ENCODE results near the gene OR2T27. TPM values are rescaled to one million over a fixed set of nuclear protein-coding genes. Genes with fewer than 3 reads are reported as not detected.

The OR2T27 gene
- total and polyA plus RNA-seq, 12 donors = not detected

GRCh38 chr1:248691567-248692155 is 36.3 kb upstream of the OR2T27 start:
- Histone ChIP-seq H3K27me3 (peaks cover 0 to 22% (median 8%) of the 10 kb centered on the region in 7 donors), H3K9me3 (peaks cover 0 to 22% (median 0%) of the 10 kb centered on the region in 11 donors), H3K4me1 (no peaks in the 10 kb centered on the region), H3K27ac (no peak overlapping the region), H3K4me3 (no peak overlapping the region), H3K36me3 (no peaks in the 10 kb centered on the region)
- intact Hi-C loops (cut with DNase I) = no loop called here
- TF ChIP-seq CTCF (IDR thresholded peaks at IDR 0.05) = no peak
- ATAC-seq = no peak
- no peak for DNase-seq
- WGBS, 2 donors = 63 to 65% methylated on average over 48 to 51 of the region's 51 CpGs

DNA sequence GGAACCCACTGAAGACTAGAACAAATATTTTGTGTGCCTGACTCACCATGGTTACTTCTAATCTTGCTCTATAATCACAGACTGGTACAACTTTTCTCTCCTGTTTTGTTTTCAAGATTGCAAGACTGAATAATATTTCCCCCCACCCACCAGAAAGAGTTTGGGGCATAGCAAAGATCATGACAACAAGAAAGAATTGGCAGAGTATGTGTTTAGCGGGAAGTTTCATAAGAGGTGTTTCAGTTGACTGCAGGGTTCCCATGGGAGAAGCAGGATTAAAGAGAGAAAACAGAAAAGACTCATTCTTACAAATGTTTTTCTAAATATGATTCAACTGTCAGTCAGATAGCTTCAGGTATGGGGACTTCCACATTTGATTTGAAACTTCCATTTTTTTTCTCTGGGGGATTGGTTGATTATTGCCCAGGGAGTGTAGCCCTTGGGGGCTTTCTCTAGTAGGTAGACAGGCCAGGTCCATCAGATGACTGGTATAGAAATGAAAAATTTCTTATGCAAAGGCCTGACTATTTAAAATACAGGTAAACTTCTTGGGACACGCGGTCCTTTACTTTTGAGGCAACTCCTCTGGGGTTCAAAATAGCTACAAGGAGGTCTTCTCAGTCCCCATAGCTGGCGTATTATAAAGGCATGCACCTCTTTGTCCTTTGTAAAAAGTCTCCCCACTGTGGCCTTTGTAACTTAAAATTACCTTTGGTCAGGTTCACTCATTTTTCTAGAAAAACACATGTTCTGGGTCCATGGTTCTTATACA is 33.4 kb upstream of the OR2T27 start:
- Histone ChIP-seq H3K27me3 (peaks cover 0 to 23% (median 8%) of the 10 kb centered on the region in 7 donors), H3K4me3 (no peak overlapping the region), H3K36me3 (no peaks in the 10 kb centered on the region), H3K4me1 (no peaks in the 10 kb centered on the region), H3K27ac (no peak overlapping the region), H3K9me3 (peaks cover 0 to 22% (median 0%) of the 10 kb centered on the region in 11 donors)
- WGBS, 2 donors = 85 to 91% methylated on average over 4 of the region's 4 CpGs
- ATAC-seq (no peak), DNase-seq (no peak)
- no peak for TF ChIP-seq CTCF (IDR thresholded peaks at IDR 0.05)
- intact Hi-C loops (cut with DNase I) = no loop called here

- H3K4me1 ChIP-seq = no peaks in the 10 kb centered on the region
- peaks cover 0 to 20% (median 0%) of the 10 kb centered on the region in 11 donors for H3K9me3 ChIP-seq
- no peak for ATAC-seq
- no peak for TF ChIP-seq CTCF (IDR thresholded peaks at IDR 0.05)
- WGBS, 2 donors = 31 to 36% methylated on average over 3 of the region's 3 CpGs
- H3K4me3 ChIP-seq = no peak overlapping the region
- H3K27me3 ChIP-seq = peaks cover 0 to 20% (median 5%) of the 10 kb centered on the region in 7 donors
- H3K27ac ChIP-seq = no peak overlapping the region
- intact Hi-C loops (cut with DNase I) = no loop called here
- no peak for DNase-seq
- H3K36me3 ChIP-seq = no peaks in the 10 kb centered on the region
These were observed 31.5 kb upstream of the OR2T27 start for GRCh38 chr1:248686815-248687214.

DNA sequence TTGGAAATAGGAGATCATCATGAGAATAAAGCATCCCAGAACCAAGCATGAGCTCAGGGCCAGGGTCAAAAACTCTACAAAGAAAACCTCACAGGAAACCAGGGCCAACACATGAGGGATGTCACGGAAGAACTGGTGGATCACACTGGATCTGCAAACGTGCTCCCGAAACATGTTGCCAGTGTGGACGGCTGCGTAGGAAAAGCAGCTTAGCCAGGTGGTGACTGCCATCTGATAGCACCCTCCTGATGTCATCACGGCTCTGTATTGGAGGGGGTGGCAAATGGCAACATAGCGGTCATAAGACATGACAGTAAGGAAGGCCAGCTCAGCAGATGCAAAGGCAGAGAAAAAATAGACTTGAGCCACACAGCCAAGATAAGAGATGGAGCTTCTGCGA is 26.3 kb upstream of the OR2T27 start:
- H3K9me3 ChIP-seq = no peaks in the 10 kb centered on the region
- intact Hi-C loops (cut with DNase I) = no loop called here
- WGBS, 2 donors = 84 to 89% methylated on average over 8 of the region's 8 CpGs

More for the DNA sequence above, 26.3 kb upstream of the OR2T27 start:
- no peak for ATAC-seq
- no peak for DNase-seq
- no peak overlapping the region for H3K27ac ChIP-seq
- H3K4me1 ChIP-seq = no peaks in the 10 kb centered on the region
- H3K27me3 ChIP-seq = peaks cover 0 to 24% (median 5%) of the 10 kb centered on the region in 7 donors
- H3K36me3 ChIP-seq = no peaks in the 10 kb centered on the region
- TF ChIP-seq CTCF (IDR thresholded peaks at IDR 0.05) = no peak
- no peak overlapping the region for H3K4me3 ChIP-seq
